Motor neuron (in vitro differentiated cells): ENCODE measurements around the gene ABCF1. TPM values are rescaled to one million over a fixed set of nuclear protein-coding genes. Genes with fewer than 3 reads are reported as not detected.
"Not testable (repeated sequence)": the region's sequence is repeated elsewhere in the genome, so short reads cannot be mapped to it uniquely, and the experiment has no call there.

Source experiments
- ATAC-seq, 8 experiments: fragments of 200-7000 bp; cut with Tn5 transposase; replicated peaks in 6 of 8; 2 replicates each; pipeline ENCODE4 v1.8.0; 2021; ENCODE audit warnings: mild to moderate bottlenecking in 8 of 8, moderate library complexity in 8 of 8
- H3K27ac ChIP-seq, 2 donors: fragments of 250-450 bp; sonication (Bioruptor Pico); 2 replicates each; pipeline ENCODE4 v1.9.0; 2021; ENCODE audit warnings: antibody characterized with exemption in 2 of 2, mild to moderate bottlenecking in 2 of 2, moderate library complexity in 1 of 2
- H3K4me1 ChIP-seq, 2 donors: fragments of 250-450 bp; sonication (Bioruptor Pico); replicated peaks in 1 of 2; 2 replicates each; pipeline ENCODE4 v1.6.1; 2021; ENCODE audit warnings: antibody characterized with exemption in 2 of 2, mild to moderate bottlenecking in 2 of 2, moderate library complexity in 1 of 2
- H3K4me3 ChIP-seq, 5 donors: fragments of 250-450 bp; sonication (Bioruptor Pico); 2 replicates each; pipeline ENCODE4 v1.9.0; 2021; ENCODE audit warnings: antibody characterized with exemption in 5 of 5, mild to moderate bottlenecking in 5 of 5, moderate library complexity in 4 of 5
- WGBS, 10 experiments: fragments of 450-650 bp; shearing (Covaris generic); methylation state at CpG; one replicate each; pipeline ENCODE4 v1.0.0; 2022; 5-methylcytosine and 5-hydroxymethylcytosine counted together
- in situ Hi-C, 9 experiments: fragments of 400-800 bp; cut with MboI; loops; one replicate each; pipeline ENCODE4 v1.15.0; 2021; ENCODE audit warnings: low sequenced_read_pairs in 9 of 9, low pct_unique_long_range_greater_than_20kb in 2 of 9; ENCODE audit not compliant: unreplicated experiment in 9 of 9
- total RNA-seq, 8 experiments: library from RNA; unstranded; fragments of 300-600 nt; gene quantifications; 2 replicates each; pipeline versions ENCODE4 v1.2.3 to v1.2.4, GENCODE V29; 2022

The ABCF1 gene
- 10 to 100 TPM; 31.6 to 81.9 (median 55.3) TPM for total RNA-seq

DNA sequence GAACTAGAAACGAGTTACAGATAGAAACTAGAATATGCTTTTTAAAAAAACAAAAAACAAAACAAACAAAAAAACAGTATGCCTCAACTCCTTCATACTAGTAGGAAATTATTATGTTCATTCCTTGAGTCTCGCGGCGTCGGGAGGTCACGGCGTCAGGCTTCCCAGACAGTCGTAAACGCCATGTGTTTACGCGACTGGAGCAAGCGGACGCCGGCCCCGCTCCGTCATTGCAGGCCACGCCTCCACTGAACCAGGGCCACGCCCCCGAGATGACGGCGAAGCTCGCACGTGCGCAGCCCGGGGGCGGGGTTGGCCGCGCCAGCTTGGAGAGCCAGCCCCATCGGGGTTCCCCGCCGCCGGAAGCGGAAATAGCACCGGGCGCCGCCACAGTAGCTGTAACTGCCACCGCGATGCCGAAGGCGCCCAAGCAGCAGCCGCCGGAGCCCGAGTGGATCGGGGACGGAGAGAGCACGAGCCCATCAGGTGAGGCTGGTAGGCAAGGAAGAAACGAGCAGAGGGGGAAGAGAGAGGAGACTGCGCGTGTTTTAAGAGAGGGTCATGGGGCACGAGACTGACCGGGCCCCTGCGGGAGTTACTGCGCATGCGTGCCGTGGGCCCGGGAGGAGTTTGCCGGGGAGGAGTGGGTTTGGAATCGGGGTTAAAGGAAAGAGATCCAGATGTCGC is at the start of gene ABCF1:
Gene ABCF1 (plus strand): TSS at position 368 of the 687 bp plus-strand sequence. CDS start 46 bp downstream, at position 414.
- WGBS, 10 experiments, result 0 to 7% (median 0%) methylated on average over 1 to 44 of the region's 59 CpGs; no CpG with 5 or more reads in 1 of the 10 experiments
- Histone ChIP-seq H3K4me3 (peak within 1 kb of the TSS; percentile 62 to 96 (median 65)), H3K4me1 (peaks cover 13 to 19% of the 10 kb centered on the region in 2 donors), H3K27ac (peak within 1 kb of the TSS; percentile 89 to 94)
- peak; percentile 88 to 96 (median 94) for ATAC-seq
- in situ Hi-C loops, result no loop called here

DNA sequence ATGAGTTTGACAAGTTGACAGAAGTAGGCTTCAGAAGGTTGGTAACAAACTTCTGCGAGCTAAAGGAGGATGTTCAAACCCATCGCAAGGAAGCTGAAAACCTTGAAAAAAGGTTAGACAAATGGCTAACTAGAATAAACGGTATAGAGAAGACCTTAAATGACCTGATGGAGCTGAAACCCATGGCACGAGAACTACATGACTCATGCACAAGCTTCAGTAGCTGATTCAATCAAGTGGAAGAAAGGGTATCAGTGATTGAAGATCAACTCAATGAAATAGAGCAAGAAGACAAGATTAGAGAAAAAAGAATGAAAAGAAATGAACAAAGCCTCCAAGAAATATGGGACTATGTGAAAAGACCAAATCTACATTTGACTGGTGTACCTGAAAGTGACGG is 49.3 kb upstream of the ABCF1 start:
- H3K27ac ChIP-seq, ATAC-seq, in situ Hi-C loops, H3K4me3 ChIP-seq, H3K4me1 ChIP-seq: not testable (repeated sequence)
- 24 to 75% (median 67%) methylated on average over 2 to 5 of the region's 5 CpGs for WGBS, 10 experiments

DNA sequence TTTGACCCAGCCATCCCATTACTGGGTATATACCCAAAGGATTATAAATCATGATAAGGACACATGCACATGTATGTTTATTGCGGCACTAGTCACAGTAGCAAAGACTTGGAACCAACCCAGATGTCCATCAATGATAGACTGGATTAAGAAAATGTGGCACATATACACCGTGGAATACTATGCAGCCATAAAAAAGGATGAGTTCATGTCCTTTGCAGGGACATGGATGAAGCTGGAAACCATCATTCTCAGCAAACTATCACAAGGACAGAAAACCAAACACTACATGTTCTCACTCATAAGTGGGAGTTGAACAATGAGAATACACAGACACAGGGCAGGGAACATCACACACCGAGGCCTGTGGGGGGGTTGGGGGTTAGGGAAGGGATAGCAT is 44.8 kb upstream of the ABCF1 start:
- not testable (repeated sequence) for ATAC-seq, H3K4me1 ChIP-seq
- in situ Hi-C loops, result loop anchor here in 1 of 9 experiments (25.0 kb wide), 1 partner anchor 561 kb away; no protein-coding TSS in a partner anchor

DNA sequence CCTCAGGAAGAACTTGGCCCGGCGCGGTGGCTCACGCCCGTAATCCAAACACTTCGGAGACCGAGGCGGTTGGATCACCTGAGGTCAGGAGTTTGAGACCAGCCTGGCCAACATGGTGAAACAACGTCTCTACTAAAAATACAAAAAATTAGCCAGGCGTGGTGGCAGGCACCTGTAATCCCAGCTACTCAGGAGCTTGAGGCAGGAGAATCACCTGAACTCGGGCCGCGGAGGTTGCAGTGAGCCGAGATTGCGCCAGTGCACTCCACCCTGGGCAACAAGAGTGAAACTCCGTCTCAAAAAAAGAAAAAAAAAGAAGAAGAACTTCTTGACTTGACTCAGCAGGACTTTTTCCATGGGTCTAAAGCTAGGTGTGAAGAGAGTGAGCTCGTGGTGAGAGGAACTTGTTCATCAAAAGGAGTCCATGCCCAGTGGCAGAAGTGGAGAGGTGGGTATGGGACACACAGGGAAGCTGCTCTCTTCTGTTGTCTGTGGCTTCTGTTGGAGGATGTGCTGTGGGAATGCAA is 41.8 kb upstream of the ABCF1 start:
- in situ Hi-C loops, result loop anchor here in 1 of 9 experiments (25.0 kb wide), 1 partner anchor 558 kb away; no protein-coding TSS in a partner anchor
- not testable (repeated sequence) for ATAC-seq
- 0 to 98% (median 79%) methylated on average over 1 to 14 of the region's 17 CpGs; no CpG with 5 or more reads in 2 of the 10 experiments for WGBS, 10 experiments

More for the DNA sequence above, 44.8 kb upstream of the ABCF1 start:
- 80 to 100% methylated on average over 1 of the region's 3 CpGs; no CpG with 5 or more reads in 8 of the 10 experiments for WGBS, 10 experiments
- H3K27ac ChIP-seq, H3K4me3 ChIP-seq: not testable (repeated sequence)

DNA sequence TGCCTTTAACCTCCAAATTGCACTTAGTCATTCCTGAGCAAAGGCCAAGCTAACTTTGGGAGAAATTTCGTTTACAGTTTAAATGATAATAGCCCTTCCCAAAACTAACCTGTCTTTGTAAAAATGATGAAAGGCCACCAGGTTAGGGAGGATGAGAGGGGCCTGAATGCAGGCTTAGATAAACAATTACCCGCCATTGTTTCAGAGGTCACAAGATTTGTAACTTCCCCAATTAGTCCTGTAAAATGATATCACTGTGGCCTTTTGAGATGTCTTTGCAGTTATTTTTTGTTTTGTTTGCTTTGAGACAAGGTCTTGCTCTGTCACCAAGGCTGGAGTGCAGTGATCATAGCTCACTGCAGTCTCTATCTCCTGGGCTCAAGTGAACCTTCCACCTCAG is 41.2 kb upstream of the ABCF1 start:
- 40 to 77% (median 59%) methylated on average over 1 to 2 of the region's 2 CpGs for WGBS, 10 experiments
- Histone ChIP-seq H3K4me3 (no peak overlapping the region), H3K27ac (no peak overlapping the region), H3K4me1 (no peaks in the 10 kb centered on the region)
- in situ Hi-C loops, result loop anchor here in 3 of 9 experiments (10.0 to 25.0 kb wide), 2 partner anchors 45 to 557 kb away; partner anchors contain the start of gene HLA-E (in 2 of the 3)
- no peak for ATAC-seq

More for the DNA sequence above, 41.8 kb upstream of the ABCF1 start:
- H3K4me3 ChIP-seq, H3K4me1 ChIP-seq, H3K27ac ChIP-seq: not testable (repeated sequence)

DNA sequence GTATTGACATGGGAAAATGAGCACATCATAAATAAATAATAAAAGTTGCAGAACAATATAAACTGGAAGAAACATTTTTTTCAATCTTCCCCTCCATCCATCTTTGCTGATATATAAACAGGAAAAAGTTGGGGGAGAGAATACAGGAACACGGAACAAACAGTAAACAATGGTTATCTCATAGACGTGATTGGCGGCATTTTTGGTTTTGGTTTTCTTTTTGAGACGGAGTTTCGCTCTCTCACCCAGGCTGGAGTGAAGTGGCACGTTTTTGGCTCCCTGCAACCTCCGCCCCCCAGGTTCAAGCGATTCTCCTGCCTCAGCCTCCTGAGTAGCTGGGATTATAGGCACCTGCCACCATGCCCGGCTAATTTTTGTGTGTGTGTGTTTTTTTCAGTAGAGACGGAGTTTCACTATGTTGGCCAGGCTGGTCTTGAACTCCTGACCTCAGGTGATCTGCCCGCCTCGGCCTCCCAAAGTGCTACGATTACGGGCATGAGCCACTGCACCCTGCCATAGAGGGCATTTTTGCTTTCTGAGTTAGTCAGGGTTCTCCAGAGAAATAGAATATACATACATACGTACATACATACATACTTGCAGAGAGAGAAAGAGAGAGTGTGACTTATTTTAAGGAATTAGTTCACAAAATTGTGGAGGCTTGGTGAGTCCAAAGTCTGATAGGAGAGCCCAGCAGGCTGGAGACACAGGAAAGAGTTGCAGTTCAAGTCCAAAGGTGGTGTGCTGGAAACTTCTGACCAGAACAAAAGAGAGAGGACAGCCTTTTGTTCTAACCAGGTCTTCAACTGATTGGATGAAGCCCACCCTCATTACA is 37.6 kb upstream of the ABCF1 start:
- ATAC-seq, result no peak
- H3K4me3 ChIP-seq, result no peak overlapping the region
- 63 to 100% (median 82%) methylated on average over 1 to 12 of the region's 15 CpGs for WGBS, 10 experiments
- no peaks in the 10 kb centered on the region for H3K4me1 ChIP-seq
- H3K27ac ChIP-seq, result no peak overlapping the region
- in situ Hi-C loops, result loop anchor here in 3 of 9 experiments (10.0 to 25.0 kb wide), 2 partner anchors 49 to 554 kb away; partner anchors contain the start of gene HLA-E (in 2 of the 3)

DNA sequence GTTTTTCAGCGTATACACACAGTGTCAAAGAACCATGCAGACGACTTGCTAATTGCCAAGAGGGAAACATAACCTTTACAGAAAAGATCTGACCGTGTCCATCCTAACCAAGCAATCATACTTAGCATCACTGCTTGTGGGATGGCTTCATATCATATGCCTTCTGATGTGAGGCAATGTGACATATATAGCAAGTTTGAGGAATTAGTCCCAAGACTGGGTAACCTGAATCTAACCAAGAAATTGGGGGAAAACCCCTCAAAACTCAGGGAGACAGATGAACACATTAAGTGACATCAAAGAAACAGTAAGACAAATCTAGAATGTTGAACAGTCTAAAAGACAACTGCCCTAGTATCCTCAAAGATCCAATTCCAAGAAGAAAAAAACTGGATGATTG is 33.3 kb upstream of the ABCF1 start:
- Histone ChIP-seq H3K4me1 (peaks cover 0 to 3% of the 10 kb centered on the region in 2 donors), H3K27ac (no peak overlapping the region), H3K4me3 (no peak overlapping the region)
- 29 to 83% (median 62%) methylated on average over 1 to 3 of the region's 3 CpGs; no CpG with 5 or more reads in 4 of the 10 experiments for WGBS, 10 experiments
- in situ Hi-C loops, result loop anchor here in 3 of 9 experiments (10.0 to 25.0 kb wide), 2 partner anchors 53 to 549 kb away; partner anchors contain the start of gene HLA-E (in 2 of the 3)
- ATAC-seq, result no peak

DNA sequence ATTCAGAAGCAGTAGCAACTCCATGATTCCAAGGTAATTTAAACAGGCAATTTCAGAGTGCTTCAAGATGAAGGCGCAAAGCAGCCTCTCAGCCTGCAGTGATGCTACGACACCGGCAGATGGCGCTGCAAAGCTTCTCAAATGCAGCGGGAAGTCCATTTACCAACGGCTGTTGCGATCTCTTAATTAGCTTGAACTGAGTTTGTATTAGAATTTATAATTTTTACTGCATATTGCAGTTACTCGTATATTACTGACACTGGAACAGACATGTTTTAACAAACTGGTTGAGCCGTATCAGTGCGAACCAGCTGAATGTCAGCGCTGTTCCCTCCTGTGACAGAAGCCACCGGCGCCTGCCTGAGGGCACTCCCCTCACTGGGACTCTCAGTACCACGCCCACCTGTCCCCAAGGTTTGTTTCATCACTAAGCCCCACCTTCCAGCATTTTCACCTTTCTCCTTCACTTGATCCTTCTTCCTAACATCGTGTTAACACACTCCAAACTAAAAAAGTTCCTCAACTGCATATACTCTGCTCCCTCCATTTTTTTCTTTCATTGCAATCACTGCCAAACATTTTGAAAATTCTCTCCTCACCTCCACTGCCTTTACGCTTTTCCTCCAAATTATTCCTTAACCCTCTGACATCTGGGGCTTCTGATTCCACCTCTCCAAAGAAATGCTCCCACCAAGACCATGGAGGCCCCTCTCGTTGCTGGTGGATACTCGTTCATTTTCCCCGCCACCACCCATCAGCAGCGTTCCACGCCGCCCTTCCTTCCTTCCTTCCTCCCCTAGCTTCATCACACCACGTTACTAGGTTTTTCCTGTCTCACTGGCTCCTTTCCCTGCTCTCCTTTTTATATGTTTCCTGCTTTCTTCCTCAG is 29.5 kb upstream of the ABCF1 start:
- H3K27ac ChIP-seq, result no peak overlapping the region
- 19 to 52% (median 28%) methylated on average over 1 to 20 of the region's 23 CpGs for WGBS, 10 experiments
- peak; percentile 71 to 81 (median 76) for ATAC-seq

DNA sequence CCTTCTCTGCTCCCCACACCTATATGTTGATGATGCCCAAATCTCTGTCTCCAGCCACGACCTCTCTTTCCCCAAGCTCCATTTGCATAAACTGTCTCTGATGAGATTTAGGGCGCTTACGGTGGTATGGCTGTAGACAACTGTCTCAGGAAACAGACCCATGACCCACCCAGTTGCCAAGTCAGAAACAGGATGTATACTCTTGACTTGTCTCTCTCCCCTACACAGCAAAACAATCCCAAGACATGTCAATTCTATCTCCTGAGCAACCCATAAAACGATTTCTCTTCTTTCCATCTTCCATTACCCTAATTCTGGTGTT is 28.9 kb upstream of the ABCF1 start:
- no peak for ATAC-seq
- in situ Hi-C loops, result loop anchor here in 2 of 9 experiments (10.0 to 25.0 kb wide), 2 partner anchors 58 to 545 kb away; partner anchors contain the start of gene HLA-E (in 1 of the 2)
- H3K4me3 ChIP-seq, result no peak overlapping the region
- WGBS, 10 experiments, result 0 to 62% (median 33%) methylated on average over 1 to 4 of the region's 4 CpGs; no CpG with 5 or more reads in 3 of the 10 experiments
- H3K4me1 ChIP-seq, result peaks cover 0 to 3% of the 10 kb centered on the region in 2 donors
- H3K27ac ChIP-seq, result no peak overlapping the region

More for the DNA sequence above, 29.5 kb upstream of the ABCF1 start:
- peak overlapping the region; percentile 17 to 28 (median 21) for H3K4me3 ChIP-seq
- peaks cover 0 to 3% of the 10 kb centered on the region in 2 donors for H3K4me1 ChIP-seq
- in situ Hi-C loops, result loop anchor here in 2 of 9 experiments (10.0 to 25.0 kb wide), 2 partner anchors 57 to 546 kb away; partner anchors contain the start of gene HLA-E (in 1 of the 2)

DNA sequence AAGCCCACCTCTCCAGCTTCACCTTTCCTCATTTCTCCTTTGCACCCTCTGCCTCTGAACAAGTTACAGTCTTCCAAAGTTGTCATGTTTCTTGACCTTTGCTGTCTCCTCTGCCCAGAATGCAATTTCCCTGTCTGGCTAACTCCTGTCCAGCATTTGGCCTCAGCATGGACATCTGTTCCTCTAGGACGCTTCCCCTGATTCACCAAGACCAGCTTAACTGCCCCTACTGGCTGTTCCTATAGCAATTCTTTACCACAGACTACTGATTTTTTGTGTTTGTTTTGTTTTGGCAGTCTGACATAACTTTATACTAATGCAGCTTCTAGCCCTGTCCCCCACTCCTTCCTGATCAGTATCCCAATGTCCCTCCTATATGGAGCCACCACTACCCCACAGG is 28.3 kb upstream of the ABCF1 start:
- ATAC-seq, result no peak
- 50 to 100% (median 71%) methylated on average over 1 of the region's 1 CpG; no CpG with 5 or more reads in 3 of the 10 experiments for WGBS, 10 experiments
- in situ Hi-C loops, result loop anchor here in 2 of 9 experiments (10.0 to 25.0 kb wide), 2 partner anchors 58 to 544 kb away; partner anchors contain the start of gene HLA-E (in 1 of the 2)
- Histone ChIP-seq H3K4me3 (no peak overlapping the region), H3K27ac (no peak overlapping the region), H3K4me1 (peaks cover 0 to 3% of the 10 kb centered on the region in 2 donors)

DNA sequence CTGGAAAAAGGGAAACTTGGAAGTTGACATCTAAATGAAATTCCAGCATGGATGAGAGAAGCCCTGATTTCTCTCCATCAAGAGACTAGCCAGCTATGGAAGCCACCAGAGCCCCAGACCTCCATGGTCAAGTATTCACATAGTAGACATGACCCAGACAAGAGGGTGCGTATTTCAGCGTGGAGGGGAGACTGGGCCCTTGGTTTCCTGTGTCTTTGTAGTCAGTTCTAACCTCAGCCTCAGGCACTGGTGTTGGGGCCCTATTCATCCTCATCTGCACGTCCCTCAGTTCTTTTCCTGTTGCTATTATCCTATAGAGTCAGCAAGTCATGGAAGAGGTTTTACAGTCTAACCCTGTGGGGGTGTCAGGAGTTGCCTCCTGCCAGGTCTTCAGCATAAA is 27.4 kb upstream of the ABCF1 start:
- Histone ChIP-seq H3K4me1 (peaks cover 0 to 3% of the 10 kb centered on the region in 2 donors), H3K27ac (no peak overlapping the region), H3K4me3 (no peak overlapping the region)
- in situ Hi-C loops, result loop anchor here in 2 of 9 experiments (10.0 to 25.0 kb wide), 2 partner anchors 59 to 543 kb away; partner anchors contain the start of gene HLA-E (in 1 of the 2)
- ATAC-seq, result no peak
- WGBS, 10 experiments, result 33 to 100% (median 84%) methylated on average over 1 to 3 of the region's 3 CpGs; no CpG with 5 or more reads in 6 of the 10 experiments
